Measurements from ENCODE around the gene CACNA2D1.
"Not testable (repeated sequence)": the region's sequence is repeated elsewhere in the genome, so short reads cannot be mapped to it uniquely, and the experiment has no call there.

The CACNA2D1 gene

DNA sequence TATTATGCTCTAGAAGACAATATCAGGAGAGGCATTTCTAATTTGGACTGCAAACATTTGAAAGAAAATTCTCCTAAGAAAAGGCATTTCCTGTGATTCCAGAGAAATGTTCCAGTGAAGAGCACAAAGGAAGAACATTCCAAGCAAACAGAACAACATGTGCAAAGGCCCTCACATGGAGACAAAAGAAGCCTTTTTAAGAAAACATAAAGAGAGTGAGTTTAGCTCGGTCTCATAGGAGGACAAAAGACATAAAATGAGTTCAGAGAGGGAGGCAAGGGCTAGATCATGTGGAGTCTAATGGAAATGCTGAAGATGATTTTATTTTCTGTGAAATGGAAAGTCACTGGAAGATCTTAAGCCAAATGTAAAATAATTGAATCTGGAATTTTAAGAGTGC is 404.0 kb downstream of the CACNA2D1 start:
- no peak for DNase-seq (ENCODE audit: low read depth in 2 of 2)

DNA sequence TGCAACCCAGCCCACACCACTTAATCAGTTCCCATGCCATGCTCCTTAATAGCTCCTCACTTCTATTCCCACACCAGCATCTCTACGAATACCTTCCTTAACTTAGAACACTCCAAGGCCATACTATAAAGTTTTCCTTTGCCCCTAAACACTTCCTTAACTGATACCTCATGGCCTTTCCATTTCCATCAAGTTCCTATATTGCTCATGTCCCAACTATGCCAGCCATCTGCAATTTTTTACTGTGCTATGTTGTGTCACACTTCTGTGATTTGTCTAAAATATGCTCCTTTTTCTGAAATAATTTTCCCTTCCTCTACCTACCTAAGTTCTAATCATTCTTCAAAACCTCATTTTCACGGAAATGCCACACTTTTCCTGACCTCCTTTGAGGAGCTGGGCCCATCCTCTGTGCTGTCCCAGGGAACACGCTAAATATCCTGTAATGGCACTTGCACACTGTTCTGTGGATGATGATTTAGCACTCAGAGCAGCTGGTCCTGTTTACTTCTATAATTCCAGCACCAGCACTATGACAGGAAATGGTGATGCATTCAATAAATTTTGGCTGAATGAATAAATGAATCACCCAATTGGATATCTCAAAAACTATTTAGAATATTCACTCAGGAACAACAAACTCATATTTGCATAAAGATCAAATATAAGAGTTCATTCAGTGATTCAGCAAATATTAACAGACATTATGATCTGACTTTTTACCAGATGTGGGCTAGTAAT is 407.3 kb downstream of the CACNA2D1 start:
- DNase-seq (ENCODE audit: low read depth in 2 of 2): no peak

DNA sequence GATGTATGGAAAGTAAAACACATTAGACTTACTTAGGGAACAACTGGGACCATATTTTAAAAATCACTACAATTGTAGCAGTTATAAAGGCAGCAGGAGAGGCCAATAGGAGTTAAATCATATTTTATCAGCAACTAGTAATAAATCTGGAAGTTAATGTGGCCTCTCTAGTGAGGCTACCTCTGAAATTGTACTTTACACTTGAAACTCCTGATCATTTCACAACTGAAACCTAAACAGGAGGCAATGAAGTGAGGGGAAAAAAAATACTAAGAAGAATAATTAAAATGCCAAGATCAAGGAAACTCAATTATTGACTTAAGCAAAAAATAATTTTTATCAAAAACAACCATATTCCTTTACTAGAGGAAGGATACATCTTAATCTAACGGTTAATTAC is 408.1 kb downstream of the CACNA2D1 start:
- DNase-seq (ENCODE audit: low read depth in 2 of 2): no peak

DNA sequence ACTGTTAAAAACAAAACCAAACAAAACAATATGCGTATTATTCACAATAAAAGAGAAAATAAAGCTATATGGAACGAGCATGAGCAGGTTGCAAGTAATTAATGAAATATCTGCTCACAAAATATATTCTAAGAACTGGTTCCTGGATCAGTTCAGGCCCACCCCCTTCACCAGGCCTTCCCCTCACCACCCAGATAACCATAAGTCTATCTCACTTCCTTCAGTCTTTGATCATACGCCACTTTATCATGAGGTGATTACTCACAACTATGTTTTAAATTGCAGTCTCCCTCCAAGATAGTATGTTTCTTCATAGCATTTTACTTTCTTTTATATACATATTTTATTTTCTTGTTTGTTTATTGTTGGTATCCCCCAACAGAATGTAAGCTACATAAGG is 410.7 kb downstream of the CACNA2D1 start:
- no peak for DNase-seq (ENCODE audit: low read depth in 2 of 2)

DNA sequence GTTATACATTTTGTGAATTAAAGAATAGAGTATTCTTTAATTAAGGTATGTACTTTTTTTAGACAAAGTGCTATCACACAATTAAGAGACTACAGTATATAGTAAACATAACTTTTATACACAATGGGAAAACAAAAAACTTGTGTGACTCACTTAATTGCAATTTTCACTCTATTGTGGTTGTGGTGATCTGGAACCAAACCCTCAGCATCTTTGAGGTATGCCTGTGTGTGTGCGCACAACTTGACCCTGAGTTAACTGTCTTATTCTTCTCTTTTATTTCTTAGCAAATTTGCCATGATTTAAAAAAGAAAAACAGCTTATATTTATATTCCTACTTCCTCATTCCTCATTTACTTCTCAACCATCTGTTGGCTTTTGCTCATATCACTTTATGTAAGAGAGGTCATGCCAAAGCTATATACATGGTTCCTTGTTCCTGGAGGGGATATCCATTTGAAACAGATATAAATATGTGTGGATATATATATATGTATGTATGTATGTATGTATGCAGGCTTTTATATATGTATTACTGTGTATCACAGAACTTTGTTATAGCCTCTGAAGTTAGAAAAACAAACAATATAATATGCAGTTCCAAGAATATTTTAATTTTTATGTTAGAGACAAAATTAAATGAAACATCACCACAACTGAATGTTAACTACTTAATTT is 414.2 kb downstream of the CACNA2D1 start:
- DNase-seq (ENCODE audit: low read depth in 2 of 2): no peak

DNA sequence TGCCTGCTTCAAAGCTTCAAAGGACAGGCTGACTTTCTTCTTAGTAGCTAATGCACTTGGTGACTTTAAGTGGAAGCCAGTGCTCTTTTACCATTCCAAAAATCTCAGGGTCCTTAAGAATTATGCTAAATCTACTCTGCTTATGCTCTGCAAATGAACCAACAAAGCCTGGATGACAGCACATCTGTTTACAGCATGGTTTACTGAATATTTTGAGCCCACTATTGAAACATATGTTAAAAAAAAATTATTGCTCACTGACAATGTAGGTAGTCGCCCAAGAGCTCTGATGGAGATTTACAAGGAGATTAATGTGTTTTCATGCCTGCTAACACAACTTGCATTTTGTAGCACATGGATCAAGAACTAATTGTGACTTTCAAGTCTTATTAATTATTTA is 415.5 kb downstream of the CACNA2D1 start:
- no peak for DNase-seq (ENCODE audit: low read depth in 2 of 2)

DNA sequence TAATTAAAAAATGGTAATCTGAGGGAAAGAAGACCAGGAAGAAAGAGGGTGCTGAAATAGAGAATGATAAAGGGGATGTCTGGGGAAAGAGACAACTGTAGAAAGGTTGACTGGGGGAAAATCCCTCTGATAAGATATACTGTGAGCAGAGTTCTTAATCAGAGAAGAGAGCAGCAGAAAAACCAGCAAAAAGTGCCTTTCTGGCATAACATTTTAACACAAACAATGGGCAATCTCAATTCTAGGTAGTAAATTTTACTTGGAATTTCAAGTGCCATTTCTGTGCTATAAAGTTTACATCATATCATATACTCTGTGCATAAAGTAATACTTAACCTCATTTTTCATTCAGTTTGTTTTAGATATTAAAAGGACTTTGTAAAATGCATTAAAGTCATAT is 421.9 kb downstream of the CACNA2D1 start:
- DNase-seq (ENCODE audit: low read depth in 2 of 2): no peak

DNA sequence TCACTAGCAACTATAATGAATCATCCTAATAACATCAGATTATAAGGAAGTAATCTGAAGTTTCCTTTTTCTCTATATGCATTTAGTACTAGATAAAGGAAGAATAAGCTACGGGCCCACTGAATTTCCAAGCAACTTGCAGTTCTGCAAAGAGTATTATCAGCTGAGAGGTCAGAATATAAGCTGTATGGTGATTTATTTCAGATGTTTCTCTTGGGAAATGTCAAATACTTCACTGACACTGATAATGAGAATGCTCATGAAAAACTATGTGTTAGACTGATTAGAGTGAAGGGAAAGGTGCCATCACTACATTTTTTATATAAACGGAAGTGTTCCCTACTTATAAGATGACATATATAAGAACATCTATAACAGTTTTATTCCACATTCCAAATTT is 422.5 kb downstream of the CACNA2D1 start:
- no peak for DNase-seq (ENCODE audit: low read depth in 2 of 2)

DNA sequence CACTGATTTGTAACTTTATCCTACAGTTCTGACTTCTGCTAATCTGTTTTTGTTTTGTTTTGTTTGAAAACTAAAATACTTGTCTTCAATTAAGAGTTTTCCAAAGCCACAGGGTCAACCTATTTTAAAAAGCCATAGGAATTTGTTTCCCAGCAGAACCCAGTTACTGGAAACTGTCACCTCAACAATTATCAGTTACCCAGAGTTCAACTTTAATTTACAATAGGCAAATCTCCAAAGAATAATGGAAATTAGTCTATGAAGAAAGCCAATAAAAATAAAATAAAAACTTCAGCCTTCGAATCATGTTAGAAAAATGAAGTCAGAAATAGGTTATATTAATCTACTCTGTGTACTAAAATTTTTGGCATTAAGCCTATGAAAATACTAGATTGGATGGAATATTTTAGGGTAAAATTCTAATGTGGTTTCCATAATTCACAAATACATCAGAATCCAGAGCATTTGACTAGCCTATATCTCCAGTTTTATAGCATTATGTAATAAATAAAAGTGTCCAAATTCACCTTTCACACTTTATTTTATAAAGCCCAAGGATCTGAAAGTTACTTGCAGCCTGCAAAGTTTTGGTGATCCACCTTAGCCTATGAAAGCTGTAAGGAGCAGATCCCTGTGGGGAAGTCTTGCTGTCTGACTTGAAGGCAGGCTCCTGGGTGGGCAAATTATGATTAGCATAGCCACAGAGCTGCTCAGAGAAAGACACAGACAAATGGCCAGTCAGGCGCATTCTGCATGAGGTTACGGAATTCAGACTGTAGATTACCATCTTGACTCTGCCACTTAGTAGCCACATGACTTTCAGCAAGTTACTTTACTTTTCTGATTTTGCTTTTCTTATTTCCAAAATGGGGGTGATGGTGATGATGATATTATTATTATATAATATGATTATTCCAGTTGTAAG is 423.8 kb downstream of the CACNA2D1 start:
- DNase-seq (ENCODE audit: low read depth in 2 of 2): no peak

DNA sequence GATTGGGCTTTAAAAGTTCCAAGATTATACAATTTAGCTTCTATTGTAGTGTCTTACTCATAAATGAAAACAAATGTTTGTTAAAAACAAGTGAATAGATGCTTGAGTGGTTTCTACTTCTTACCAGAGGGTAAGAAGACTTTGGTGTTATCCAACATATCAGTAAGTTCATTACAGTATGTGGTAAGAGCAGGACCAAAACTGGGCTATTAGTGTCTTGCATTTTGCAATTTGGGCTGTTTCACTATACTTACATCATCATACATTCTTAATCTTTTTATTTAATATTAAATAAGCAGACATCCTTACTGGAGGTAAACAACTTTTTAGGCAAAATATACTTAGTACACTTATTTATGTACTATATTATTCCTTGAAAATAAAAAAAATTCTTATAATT is 425.4 kb downstream of the CACNA2D1 start:
- no peak for DNase-seq (ENCODE audit: low read depth in 2 of 2)

DNA sequence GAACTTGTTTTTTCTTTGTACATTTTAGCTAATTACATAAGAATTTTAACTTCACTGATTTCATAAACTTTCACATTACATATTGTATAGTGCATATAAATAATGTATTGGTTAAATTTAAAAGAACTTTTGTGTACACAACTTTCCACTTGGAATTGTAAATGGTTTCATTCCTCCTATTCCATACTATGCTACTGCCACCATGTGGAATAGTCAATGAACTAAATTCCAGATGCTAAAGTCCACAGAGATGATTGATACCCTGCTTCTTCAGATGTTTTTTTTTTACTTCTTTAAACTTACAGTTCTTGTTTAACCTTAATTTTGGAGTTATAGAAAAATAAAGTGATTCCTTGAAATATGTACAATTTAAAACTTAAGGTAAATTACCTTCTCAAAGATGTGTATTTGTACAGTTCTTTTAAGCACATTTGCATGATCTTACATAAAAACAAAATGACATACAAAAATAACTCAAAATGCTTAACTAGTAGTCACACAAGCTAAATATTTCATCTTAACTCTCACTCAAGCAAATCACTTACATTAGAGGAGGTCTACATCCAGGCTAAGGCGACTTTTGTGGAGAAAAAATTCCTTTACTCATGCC is 426.1 kb downstream of the CACNA2D1 start:
- DNase-seq (ENCODE audit: low read depth in 2 of 2): no peak

DNA sequence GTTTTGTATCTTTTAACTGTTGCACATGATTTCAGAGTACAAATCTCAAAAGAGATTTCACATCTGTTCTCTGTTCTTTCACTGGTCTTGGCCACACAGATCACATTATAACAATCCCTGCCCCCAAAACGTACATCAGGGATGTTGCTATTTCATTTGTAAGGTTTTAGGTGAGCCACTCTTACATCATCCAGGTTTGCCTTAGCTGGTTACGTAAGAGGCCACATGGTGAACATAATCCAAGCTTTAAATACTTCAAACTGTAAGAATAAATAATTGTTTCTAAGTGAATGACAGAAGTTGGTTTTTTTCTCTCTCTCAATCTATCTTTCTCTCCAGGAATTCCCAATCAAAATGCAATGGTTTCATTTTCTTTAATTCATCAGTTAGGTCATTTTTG is 427.8 kb downstream of the CACNA2D1 start:
- no peak for DNase-seq (ENCODE audit: low read depth in 2 of 2)

DNA sequence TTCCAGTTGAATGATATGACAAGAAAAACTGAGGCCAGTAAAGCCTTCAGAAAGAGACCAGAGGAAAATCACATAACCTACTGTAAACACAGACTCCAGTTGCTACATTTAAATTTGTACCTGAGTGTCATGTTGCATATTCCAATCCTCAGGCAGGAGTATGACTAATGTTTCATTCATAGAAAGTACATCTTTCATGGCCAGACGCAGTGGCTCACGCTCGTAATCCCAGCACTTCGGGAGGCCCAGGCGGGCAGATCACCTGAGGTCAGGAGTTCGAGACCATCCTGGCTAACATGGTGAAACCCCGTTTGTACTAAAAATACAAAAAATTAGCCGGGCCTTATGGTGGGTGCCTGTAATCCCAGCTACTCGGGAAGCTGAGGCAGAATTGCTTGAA is 429.0 kb downstream of the CACNA2D1 start:
- DNase-seq (ENCODE audit: low read depth in 2 of 2): not testable (repeated sequence)

DNA sequence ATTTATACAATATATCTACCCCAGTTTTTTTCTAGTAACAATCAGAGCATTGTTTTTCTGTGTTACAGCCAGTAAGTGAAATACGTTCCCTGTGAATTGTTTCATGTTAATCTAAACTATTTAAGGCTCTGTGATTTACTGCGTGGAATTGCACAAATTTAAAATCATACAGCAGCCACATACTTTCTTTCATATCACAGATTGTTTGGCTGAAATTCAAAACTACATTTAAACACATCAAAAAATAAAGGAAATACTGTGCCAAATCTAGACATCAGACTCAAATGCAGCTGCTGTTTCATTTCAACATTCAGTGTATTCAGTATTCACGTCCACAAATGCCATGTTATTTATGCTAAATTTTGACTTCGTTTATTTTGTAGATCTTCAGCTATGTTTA is 431.1 kb downstream of the CACNA2D1 start:
- DNase-seq (ENCODE audit: low read depth in 2 of 2): no peak

DNA sequence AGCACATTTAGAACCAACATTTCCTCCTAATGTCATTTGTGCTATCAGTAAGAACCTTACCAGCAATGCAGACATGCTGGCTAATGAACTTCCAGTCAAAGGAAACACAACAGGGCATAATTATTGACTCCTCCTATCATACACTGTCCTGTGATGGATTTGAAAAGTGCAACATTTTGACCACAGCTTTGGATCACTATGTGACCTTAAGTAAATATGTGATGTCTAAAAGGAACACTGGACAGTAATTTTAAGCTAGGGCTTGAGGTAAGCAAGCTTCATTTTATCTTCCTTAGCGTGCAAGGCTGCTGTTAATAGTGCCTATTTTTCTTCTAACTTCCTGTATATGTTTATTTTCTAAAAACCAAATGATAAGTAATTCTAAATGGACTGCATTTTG is 433.2 kb downstream of the CACNA2D1 start:
- no peak for DNase-seq (ENCODE audit: low read depth in 2 of 2)

DNA sequence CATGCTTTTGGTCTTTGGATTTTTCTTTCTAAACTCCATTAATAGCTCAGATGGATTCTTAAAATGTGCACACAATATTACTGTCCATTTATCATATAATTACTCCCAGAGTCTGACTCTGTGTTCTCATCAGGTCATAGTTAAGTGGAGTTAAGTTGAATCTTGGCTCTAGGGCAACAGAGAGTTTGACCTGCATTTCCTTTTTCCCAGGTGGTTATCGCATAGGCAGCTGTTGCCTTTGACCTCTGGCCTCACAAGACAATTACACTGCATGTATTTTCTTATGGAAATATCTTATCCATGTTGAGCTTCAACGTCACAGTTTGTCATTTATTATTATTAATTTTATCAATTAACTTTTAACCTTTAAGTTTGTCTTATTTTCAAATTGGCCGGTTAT is 436.3 kb downstream of the CACNA2D1 start:
- no peak for DNase-seq (ENCODE audit: low read depth in 2 of 2)

DNA sequence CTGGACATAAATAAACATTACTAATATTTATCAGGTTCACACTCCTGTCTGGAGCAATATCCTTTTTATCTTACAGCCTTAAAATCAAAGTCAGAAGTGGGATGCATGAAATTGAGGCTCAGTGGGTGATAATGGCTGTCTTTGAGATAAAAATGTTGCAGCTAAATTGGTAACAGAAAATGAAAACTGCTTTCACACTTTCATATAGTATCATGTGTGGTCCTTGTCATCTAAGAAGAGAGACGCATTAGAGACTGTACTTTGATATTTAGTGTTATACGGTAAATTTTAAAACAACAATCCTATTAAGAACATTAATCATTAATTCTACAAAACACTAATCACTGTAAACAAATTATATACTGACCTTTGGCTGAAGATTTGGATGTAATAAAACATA is 438.5 kb downstream of the CACNA2D1 start:
- DNase-seq (ENCODE audit: low read depth in 2 of 2): no peak

DNA sequence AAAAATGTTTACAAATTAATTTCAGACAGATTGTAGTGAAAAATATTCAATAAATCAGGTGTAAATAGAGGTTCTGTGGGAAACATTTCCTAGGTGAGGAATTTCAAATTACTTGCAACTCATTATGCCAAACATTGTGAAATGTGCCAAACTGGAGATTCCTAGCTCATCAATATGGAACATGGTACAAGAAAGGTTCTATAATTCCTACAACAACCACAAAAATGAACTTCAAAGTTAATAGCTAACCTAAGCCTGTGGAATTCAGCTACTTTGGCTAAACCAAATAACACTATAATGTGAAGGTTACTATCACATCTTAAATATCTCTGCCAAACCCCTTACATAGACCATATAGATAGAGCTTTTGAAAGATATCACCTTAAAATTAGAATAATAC is 450.4 kb downstream of the CACNA2D1 start:
- DNase-seq (ENCODE audit: low read depth in 2 of 2): no peak

DNA sequence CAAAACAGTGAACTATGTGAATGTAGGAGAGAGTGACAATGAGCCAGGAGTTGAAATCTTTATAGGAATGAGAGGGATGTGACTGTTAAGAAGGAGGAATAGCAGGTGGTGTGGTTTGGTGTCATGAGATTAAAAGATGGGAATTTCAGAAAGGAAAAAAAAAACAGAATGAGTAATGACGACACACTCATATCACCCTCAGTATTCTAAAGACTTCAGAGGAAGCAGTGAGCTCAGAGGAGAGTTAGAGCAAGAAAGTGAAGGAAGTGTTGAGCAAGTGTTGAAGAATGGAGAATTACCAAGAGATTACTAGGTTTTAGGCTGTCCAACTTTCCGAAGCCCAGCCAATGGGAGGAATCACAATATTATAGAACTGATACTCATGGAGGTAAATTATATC is 453.2 kb downstream of the CACNA2D1 start:
- no peak for DNase-seq (ENCODE audit: low read depth in 2 of 2)

DNA sequence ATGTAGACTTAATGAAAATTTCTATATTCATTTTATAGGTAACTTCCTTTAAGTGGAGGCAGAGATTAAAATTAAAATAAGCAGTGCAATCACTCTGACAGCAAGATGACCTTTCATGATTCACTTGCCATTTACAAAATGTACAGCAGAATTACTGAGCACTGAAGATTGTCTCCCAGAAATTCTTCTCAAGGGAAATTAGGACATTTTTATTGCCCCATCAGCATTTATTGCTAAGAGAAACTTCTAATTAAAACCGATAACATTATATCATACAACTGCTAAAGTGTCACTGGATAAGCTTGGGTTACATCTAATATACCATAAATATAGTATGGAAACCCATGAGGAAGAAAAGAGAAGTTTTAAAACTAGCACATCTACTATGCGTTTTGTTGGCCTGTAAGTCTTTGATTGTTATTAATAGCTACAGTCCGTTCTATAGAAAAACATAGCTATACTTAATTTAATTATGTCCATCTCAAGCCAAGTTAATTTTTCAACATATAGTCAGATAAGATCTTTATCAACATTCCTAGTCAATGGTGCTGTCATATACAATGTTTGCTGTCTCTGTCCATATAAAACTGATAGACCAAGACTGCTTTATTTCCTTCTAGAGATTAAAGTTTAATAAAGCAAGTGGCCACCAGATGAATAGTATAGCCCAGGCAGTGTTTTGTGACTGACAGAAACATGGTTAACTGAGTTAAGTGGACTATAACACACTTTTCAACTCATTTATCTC is 456.7 kb downstream of the CACNA2D1 start:
- no peak for DNase-seq (ENCODE audit: low read depth in 2 of 2)

DNA sequence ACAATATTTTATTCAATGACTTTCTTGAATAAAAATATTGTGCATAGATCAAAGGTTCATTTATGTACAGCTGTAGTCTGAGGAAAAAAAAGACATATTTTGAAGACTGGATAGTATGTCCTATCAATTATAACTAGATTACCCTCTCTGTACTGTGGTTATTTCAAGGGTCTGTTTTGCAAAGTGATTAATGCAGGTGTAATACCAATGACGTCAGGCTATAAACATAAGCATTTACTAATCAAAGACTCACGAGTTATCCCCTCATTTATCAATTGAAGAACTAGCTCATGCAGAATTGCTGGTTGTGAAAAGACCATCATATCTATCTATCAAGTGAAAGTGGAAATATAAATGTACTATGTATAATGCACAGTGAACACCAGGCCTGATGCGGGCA is 460.2 kb downstream of the CACNA2D1 start:
- no peak for DNase-seq (ENCODE audit: low read depth in 2 of 2)
